Stomach (tissue), 9 donors: Measurements from ENCODE around the gene TMEM14B. TPM values are rescaled to one million over a fixed set of nuclear protein-coding genes. Genes with fewer than 3 reads are reported as not detected.

ENCODE experiments used
- DNase-seq, 2 donors: peaks; one replicate each; pipeline versions ENCODE4 v3.0.0 to v3.0.0-alpha.2; 2013 to 2019
- H3K27ac ChIP-seq, 5 donors: fragments of 200-600 bp in 4 of 5; sonication (generic) in 4 of 5; one replicate each; pipeline ENCODE4 v1.5.1; 2013 to 2019; ENCODE audit warnings: mild to moderate bottlenecking in 1 of 5, moderate library complexity in 1 of 5
- H3K27me3 ChIP-seq, 3 donors: fragments of 200-600 bp; sonication (generic); one replicate each; pipeline ENCODE4 v1.5.1; 2017 to 2019; ENCODE audit warnings: mixed run types in 1 of 3
- H3K36me3 ChIP-seq, 4 donors: fragments of 200-600 bp; sonication (generic); 1 replicate in 3 of 4; 2 replicates in 1 of 4; pipeline ENCODE4 v1.5.1; 2016 to 2019
- H3K4me1 ChIP-seq, 4 donors: fragments of 200-600 bp; sonication (generic); one replicate each; pipeline ENCODE4 v1.5.1; 2016 to 2019
- H3K4me3 ChIP-seq, 4 donors: fragments of 200-600 bp; sonication (generic) in 3 of 4; one replicate each; pipeline ENCODE4 v1.5.1; 2016 to 2019; ENCODE audit warnings: mild to moderate bottlenecking in 1 of 4
- H3K9me3 ChIP-seq, 4 donors: fragments of 200-600 bp; sonication (generic); one replicate each; pipeline ENCODE4 v1.5.1; 2016 to 2019
- CTCF ChIP-seq, 7 experiments: fragments of 450-650 bp in 4 of 7; fragments of 200-600 bp in 3 of 7; sonication (generic) in 3 of 7; IDR thresholded peaks; one replicate each; pipeline ENCODE4 v1.5.1; 2016 to 2019; ENCODE audit warnings: antibody characterized with exemption in 7 of 7, control low read depth in 2 of 7, mild to moderate bottlenecking in 1 of 7
- EP300 ChIP-seq: sonication (generic); formaldehyde crosslinking; IDR thresholded peaks from one replicate; pipeline ENCODE4 v1.6.1; 2017; ENCODE audit warnings: antibody characterized with exemption
- POLR2A ChIP-seq, 4 donors: fragments of 450-650 bp; IDR thresholded peaks; one replicate each; pipeline ENCODE4 v1.6.1; 2016; ENCODE audit warnings: antibody characterized with exemption in 4 of 4, control low read depth in 2 of 4, mild to moderate bottlenecking in 1 of 4, moderate library complexity in 1 of 4
- POLR2AphosphoS5 ChIP-seq, 3 donors: sonication (generic); formaldehyde crosslinking; IDR thresholded peaks; one replicate each; pipeline ENCODE4 v1.6.1; 2016; ENCODE audit warnings: antibody characterized with exemption in 3 of 3
- WGBS, 5 donors: extraction: QIAGEN DNeasy Blood & Tissue Kit in 3 of 5; methylation state at CpG; one replicate each; pipeline versions ENCODE4 v1.1.5 to v1.1.7; 2013 to 2018; 5-methylcytosine and 5-hydroxymethylcytosine counted together
- intact Hi-C: fragments of 100-400 bp; cut with DNase I; formaldehyde crosslinking; loops from one replicate; pipeline ENCODE4 v1.15.1; 2023; ENCODE audit warnings: low total_unique reads
- polyA plus RNA-seq, 3 donors: library from polyadenylated mRNA; stranded (reverse); fragments of 200-250 nt; gene quantifications; one replicate each; pipeline ENCODE4 v1.2.3, GENCODE V29; 2013
- total RNA-seq, 5 donors: library from RNA; depleted of rRNA; stranded (reverse); fragments of >200 nt; gene quantifications; one replicate each; pipeline versions ENCODE4 v1.1.0 to v1.2.3, GENCODE V29; 2014 to 2016
- donor health status: healthy with polysubstance abuse.
- donor health status: Bipolar disorder and iron deficiency.
- donor health status: healthy.

Gene TMEM14B
- total and polyA plus RNA-seq, 8 donors: 35.3 to 108 (median 83.9) TPM

GRCh38 chr6:10759884-10760329 is 12.3 kb downstream of the TMEM14B start:
- Histone ChIP-seq H3K4me1 (peaks cover 0 to 17% (median 7%) of the 10 kb centered on the region in 4 donors), H3K4me3 (no peak overlapping the region), H3K36me3 (peaks cover 6 to 57% (median 53%) of the 10 kb centered on the region in 4 donors), H3K27me3 (no peaks in the 10 kb centered on the region), H3K9me3 (no peaks in the 10 kb centered on the region), H3K27ac (peak overlapping the region in 1 of 5 donors; percentile 14)
- intact Hi-C loops: no loop called here
- 49 to 69% (median 62%) methylated on average over 6 of the region's 6 CpGs for WGBS, 5 donors
- TF ChIP-seq POLR2A (IDR thresholded peaks at IDR 0.05): no peak
- TF ChIP-seq POLR2AphosphoS5 (IDR thresholded peaks at IDR 0.05): peak in 1 of 3 donors; percentile 6
- peak in 1 of 2 donors; percentile 9 for DNase-seq

GRCh38 chr6:10763006-10763405 is 15.4 kb downstream of the TMEM14B start:
- no peaks in the 10 kb centered on the region for H3K9me3 ChIP-seq
- H3K4me1 ChIP-seq: peaks cover 0 to 17% (median 7%) of the 10 kb centered on the region in 4 donors
- peak in 1 of 3 donors; percentile 15 for TF ChIP-seq POLR2AphosphoS5 (IDR thresholded peaks at IDR 0.05)
- TF ChIP-seq EP300: no peak
- WGBS, 5 donors: 65 to 81% (median 76%) methylated on average over 2 of the region's 2 CpGs
- no peak for DNase-seq
- H3K36me3 ChIP-seq: peaks cover 0 to 28% (median 25%) of the 10 kb centered on the region in 4 donors
- H3K4me3 ChIP-seq: no peak overlapping the region
- intact Hi-C loops: no loop called here
- H3K27me3 ChIP-seq: no peaks in the 10 kb centered on the region
- H3K27ac ChIP-seq: no peak overlapping the region

GRCh38 chr6:10769419-10769818 is 21.8 kb downstream of the TMEM14B start:
- no peak for DNase-seq
- H3K27me3 ChIP-seq: no peaks in the 10 kb centered on the region
- no peak overlapping the region for H3K4me3 ChIP-seq
- H3K4me1 ChIP-seq: no peaks in the 10 kb centered on the region
- no peaks in the 10 kb centered on the region for H3K9me3 ChIP-seq
- WGBS, 5 donors: 86 to 93% (median 91%) methylated on average over 3 of the region's 3 CpGs
- H3K36me3 ChIP-seq: peaks cover 0 to 51% (median 43%) of the 10 kb centered on the region in 4 donors
- H3K27ac ChIP-seq: no peak overlapping the region
- TF ChIP-seq POLR2A (IDR thresholded peaks at IDR 0.05): no peak
- intact Hi-C loops: no loop called here

GRCh38 chr6:10771371-10771894 is 23.8 kb downstream of the TMEM14B start:
- no peaks in the 10 kb centered on the region for H3K9me3 ChIP-seq
- intact Hi-C loops: no loop called here
- no peak for TF ChIP-seq POLR2A (IDR thresholded peaks at IDR 0.05)
- TF ChIP-seq POLR2AphosphoS5 (IDR thresholded peaks at IDR 0.05): no peak
- TF ChIP-seq CTCF (IDR thresholded peaks at IDR 0.05): no peak
- TF ChIP-seq EP300: no peak
- no peak overlapping the region for H3K4me3 ChIP-seq
- no peak overlapping the region for H3K27ac ChIP-seq
- no peaks in the 10 kb centered on the region for H3K27me3 ChIP-seq
- DNase-seq: no peak
- peaks cover 5 to 63% (median 61%) of the 10 kb centered on the region in 4 donors for H3K36me3 ChIP-seq
- H3K4me1 ChIP-seq: no peaks in the 10 kb centered on the region
- 49 to 60% (median 58%) methylated on average over 12 of the region's 12 CpGs for WGBS, 5 donors

GRCh38 chr6:10778230-10778629 is 30.6 kb downstream of the TMEM14B start:
- Histone ChIP-seq H3K4me3 (no peak overlapping the region), H3K36me3 (peaks cover 5 to 70% (median 50%) of the 10 kb centered on the region in 4 donors), H3K27me3 (no peaks in the 10 kb centered on the region), H3K27ac (no peak overlapping the region), H3K4me1 (no peaks in the 10 kb centered on the region), H3K9me3 (no peaks in the 10 kb centered on the region)
- no peak for DNase-seq
- intact Hi-C loops: no loop called here
- WGBS, 5 donors: 94 to 99% (median 97%) methylated on average over 3 of the region's 3 CpGs
- no peak for TF ChIP-seq POLR2A (IDR thresholded peaks at IDR 0.05)
- TF ChIP-seq CTCF (IDR thresholded peaks at IDR 0.05): no peak
- TF ChIP-seq EP300: no peak
- no peak for TF ChIP-seq POLR2AphosphoS5 (IDR thresholded peaks at IDR 0.05)

- Histone ChIP-seq H3K27me3 (no peaks in the 10 kb centered on the region), H3K4me1 (no peaks in the 10 kb centered on the region), H3K36me3 (peaks cover 5 to 75% (median 52%) of the 10 kb centered on the region in 4 donors), H3K4me3 (no peak overlapping the region), H3K27ac (no peak overlapping the region), H3K9me3 (no peaks in the 10 kb centered on the region)
- WGBS, 5 donors: 90 to 97% (median 96%) methylated on average over 8 of the region's 8 CpGs
- no peak for DNase-seq
- TF ChIP-seq POLR2A (IDR thresholded peaks at IDR 0.05) (no peak), EP300 (no peak), POLR2AphosphoS5 (IDR thresholded peaks at IDR 0.05) (no peak), CTCF (IDR thresholded peaks at IDR 0.05) (no peak)
- intact Hi-C loops: no loop called here
Observed at GRCh38 chr6:10779076-10779475, 31.5 kb downstream of the TMEM14B start.
